Vagina (tissue), 2 donors: Measurements from ENCODE around the gene ATP8B3. TPM values are rescaled to one million over a fixed set of nuclear protein-coding genes. Genes with fewer than 3 reads are reported as not detected.

Source experiments
- DNase-seq, 2 donors: peaks; one replicate each; pipeline ENCODE4 v3.0.0-alpha.2; 2017; ENCODE audit errors: extremely low spot score in 2 of 2
- H3K27ac ChIP-seq: fragments of 200-600 bp; sonication (generic); one replicate; pipeline ENCODE4 v1.5.1; 2019
- H3K27me3 ChIP-seq: fragments of 200-600 bp; sonication (generic); one replicate; pipeline ENCODE4 v1.5.1; 2019
- H3K36me3 ChIP-seq, 2 donors: fragments of 200-600 bp; sonication (generic); one replicate each; pipeline ENCODE4 v1.5.1; 2017 to 2019
- H3K4me1 ChIP-seq: fragments of 200-600 bp; sonication (generic); one replicate; pipeline ENCODE4 v1.5.1; 2019
- H3K4me3 ChIP-seq, 2 donors: fragments of 200-600 bp; sonication (generic); 1 replicate in 1 of 2; 2 replicates in 1 of 2; pipeline ENCODE4 v1.5.1; 2016 to 2019
- H3K9me3 ChIP-seq: fragments of 200-600 bp; sonication (generic); one replicate; pipeline ENCODE4 v1.5.1; 2019
- POLR2A ChIP-seq, 2 donors: fragments of 450-650 bp; IDR thresholded peaks; one replicate each; pipeline ENCODE4 v1.6.1; 2017; ENCODE audit warnings: antibody characterized with exemption in 2 of 2, mild to moderate bottlenecking in 2 of 2, moderate library complexity in 2 of 2
- POLR2AphosphoS5 ChIP-seq, 2 donors: sonication (generic); formaldehyde crosslinking; IDR thresholded peaks; one replicate each; pipeline ENCODE4 v1.9.0; 2017; ENCODE audit warnings: antibody characterized with exemption in 2 of 2, mild to moderate bottlenecking in 2 of 2, low read depth in 1 of 2; ENCODE audit not compliant: insufficient read depth in 1 of 2
- intact Hi-C: fragments of 100-400 bp; cut with DNase I; formaldehyde crosslinking; loops from one replicate; pipeline ENCODE4 v1.15.1; 2023
- total RNA-seq: library from RNA; depleted of rRNA; stranded (reverse); fragments of >200 nt; gene quantifications from one replicate; pipeline ENCODE4 v1.2.3, GENCODE V29; 2016
- TF ChIP-seq, protein P1 (sequence below), 3 experiments: fragments of 450-650 bp in 2 of 3; fragments of 200-600 bp in 1 of 3; sonication (generic) in 1 of 3; IDR thresholded peaks; one replicate each; pipeline ENCODE4 v1.5.1; 2017 to 2019; ENCODE audit warnings: antibody characterized with exemption in 3 of 3, mild to moderate bottlenecking in 2 of 3, moderate library complexity in 2 of 3

The ATP8B3 gene
- total RNA-seq, 1 donor from 2014 or later, result 3.2 TPM

DNA sequence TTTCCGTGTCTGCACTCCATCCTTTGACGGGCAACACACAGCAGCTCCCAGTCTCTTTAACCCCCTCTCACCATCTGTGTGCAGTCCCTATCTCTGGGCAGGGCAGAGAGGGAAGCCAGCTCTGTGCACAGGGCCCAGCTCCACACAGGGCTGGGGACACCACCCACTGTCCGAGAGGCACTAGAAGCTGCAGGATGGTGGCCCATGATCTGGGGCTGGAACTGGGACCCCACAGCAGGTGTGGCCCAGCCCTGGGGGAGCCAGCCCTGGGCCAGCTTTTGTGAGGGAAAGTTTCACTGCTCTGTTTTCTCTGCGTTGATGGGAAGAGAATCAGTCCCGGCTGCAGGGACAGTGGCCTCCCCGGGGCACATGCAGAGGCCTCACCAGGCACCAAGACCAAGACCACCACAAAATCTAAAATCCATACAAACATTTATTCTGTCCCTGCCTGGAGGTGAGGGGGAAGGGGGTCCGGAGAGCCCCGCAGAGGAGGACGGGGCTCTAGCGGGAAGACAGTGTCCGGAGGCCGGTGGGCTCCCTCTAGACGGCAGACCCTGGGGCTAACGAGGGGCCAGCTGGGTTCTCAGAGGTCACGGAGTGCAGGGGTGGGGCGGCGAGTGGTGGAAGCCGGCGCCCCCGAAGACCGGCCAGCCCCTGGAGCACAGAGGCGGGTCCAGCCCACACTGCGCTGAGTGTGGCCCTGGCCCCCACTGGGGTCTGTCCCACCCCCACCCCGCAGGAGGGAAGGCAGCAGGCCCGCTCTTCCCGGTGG lies 2.9 kb upstream of the ATP8B3 start:
- DNase-seq, result no peak
- intact Hi-C loops, result no loop called here
- no peak for TF ChIP-seq POLR2AphosphoS5 (IDR thresholded peaks at IDR 0.05; ENCODE audit: insufficient read depth in 1 of 2, low read depth in 1 of 2)
- TF ChIP-seq, protein P1, sequence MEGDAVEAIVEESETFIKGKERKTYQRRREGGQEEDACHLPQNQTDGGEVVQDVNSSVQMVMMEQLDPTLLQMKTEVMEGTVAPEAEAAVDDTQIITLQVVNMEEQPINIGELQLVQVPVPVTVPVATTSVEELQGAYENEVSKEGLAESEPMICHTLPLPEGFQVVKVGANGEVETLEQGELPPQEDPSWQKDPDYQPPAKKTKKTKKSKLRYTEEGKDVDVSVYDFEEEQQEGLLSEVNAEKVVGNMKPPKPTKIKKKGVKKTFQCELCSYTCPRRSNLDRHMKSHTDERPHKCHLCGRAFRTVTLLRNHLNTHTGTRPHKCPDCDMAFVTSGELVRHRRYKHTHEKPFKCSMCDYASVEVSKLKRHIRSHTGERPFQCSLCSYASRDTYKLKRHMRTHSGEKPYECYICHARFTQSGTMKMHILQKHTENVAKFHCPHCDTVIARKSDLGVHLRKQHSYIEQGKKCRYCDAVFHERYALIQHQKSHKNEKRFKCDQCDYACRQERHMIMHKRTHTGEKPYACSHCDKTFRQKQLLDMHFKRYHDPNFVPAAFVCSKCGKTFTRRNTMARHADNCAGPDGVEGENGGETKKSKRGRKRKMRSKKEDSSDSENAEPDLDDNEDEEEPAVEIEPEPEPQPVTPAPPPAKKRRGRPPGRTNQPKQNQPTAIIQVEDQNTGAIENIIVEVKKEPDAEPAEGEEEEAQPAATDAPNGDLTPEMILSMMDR (IDR thresholded peaks at IDR 0.05), result no peak
- no peak for TF ChIP-seq POLR2A (IDR thresholded peaks at IDR 0.05)

DNA sequence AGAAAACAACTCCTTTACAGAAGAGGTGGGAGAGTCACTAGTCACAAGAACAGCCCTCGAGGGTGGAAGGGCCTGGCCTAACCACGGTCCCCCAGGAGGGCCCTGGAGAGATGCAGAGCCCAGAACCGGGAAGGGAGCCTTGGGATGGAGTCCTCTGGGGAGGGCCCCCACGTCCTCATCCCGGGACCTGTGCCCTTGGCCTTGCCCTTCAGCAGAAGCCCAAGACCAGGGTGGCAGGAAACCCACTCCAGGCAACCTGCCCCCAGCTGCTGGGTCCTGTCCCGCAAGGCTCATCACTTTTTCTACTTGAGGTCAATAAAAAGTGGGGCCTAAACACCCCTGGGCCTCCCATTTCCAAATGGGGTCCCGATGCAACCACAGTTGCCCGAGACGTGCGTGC lies 2.3 kb upstream of the ATP8B3 start:
- intact Hi-C loops, result no loop called here
- Histone ChIP-seq H3K36me3 (peaks cover 0 to 50% of the 10 kb centered on the region in 2 donors), H3K4me3 (no peak overlapping the region), H3K27me3 (no peaks in the 10 kb centered on the region), H3K27ac (no peak overlapping the region), H3K4me1 (peaks cover 26% of the 10 kb centered on the region), H3K9me3 (no peaks in the 10 kb centered on the region)
- no peak for TF ChIP-seq POLR2AphosphoS5 (IDR thresholded peaks at IDR 0.05; ENCODE audit: insufficient read depth in 1 of 2, low read depth in 1 of 2)
- no peak for TF ChIP-seq POLR2A (IDR thresholded peaks at IDR 0.05)
- TF ChIP-seq, protein P1 (IDR thresholded peaks at IDR 0.05), result no peak
- DNase-seq, result no peak

More for the DNA sequence above, 2.9 kb upstream of the ATP8B3 start:
- no peak overlapping the region for H3K27ac ChIP-seq
- H3K4me3 ChIP-seq, result no peak overlapping the region
- H3K36me3 ChIP-seq, result peaks cover 0 to 56% of the 10 kb centered on the region in 2 donors
- H3K9me3 ChIP-seq, result no peaks in the 10 kb centered on the region
- H3K4me1 ChIP-seq, result peaks cover 26% of the 10 kb centered on the region
- H3K27me3 ChIP-seq, result no peaks in the 10 kb centered on the region

DNA sequence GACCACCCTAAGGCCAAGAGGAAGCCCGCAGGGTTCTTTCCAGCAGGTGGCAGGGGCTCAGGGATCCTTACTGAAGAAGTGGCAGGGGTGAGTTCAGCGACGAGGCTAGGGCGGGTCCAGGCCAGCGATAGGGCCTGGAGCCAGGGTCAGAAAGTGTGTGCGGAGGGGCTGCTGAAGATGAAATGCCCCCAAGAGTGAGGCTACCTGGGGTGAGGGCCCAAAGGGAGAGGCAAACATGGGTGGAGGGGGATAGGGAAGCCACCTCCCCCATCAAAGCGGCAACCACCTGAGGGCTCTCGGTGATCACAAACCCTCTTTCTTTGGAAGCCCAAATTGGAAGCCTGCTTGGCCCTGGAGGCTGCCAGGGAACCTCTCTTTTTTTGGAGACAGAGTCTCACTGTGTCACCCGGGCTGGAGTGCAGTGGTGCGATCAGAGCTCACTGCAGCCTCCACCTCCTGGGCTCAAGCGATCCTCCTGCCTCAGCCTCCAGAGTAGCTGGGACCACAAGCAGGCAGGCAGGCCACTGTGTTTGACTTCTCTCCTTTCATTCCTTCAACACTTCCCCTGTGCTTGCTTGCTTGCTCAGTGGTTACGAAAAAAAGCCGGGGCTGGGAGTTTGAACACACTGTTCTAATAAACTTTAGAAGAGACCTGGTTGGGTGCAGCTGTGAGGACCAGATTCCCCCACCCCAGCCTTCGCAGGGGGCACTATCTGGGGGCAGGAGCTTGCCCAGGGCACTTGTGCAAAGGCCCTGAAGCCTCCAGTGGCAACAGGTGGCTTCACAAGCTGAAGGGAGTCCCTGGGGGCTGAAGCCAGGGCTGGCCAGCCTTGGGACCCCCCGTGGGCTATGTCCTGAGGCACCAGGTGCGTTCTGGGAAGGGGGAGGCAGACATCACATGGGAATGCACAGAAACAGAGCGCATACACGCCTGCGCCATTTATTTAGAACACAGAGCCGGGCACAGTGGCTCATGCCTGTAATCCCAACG lies 1.4 kb upstream of the ATP8B3 start:
- peaks cover 26% of the 10 kb centered on the region for H3K4me1 ChIP-seq
- H3K27ac ChIP-seq, result peak overlapping the region; percentile 86
- intact Hi-C loops, result no loop called here
- H3K4me3 ChIP-seq, result peak overlapping the region; percentile 50 to 52
- no peak for DNase-seq
- H3K9me3 ChIP-seq, result no peaks in the 10 kb centered on the region
- H3K27me3 ChIP-seq, result no peaks in the 10 kb centered on the region
- peaks cover 0 to 41% of the 10 kb centered on the region in 2 donors for H3K36me3 ChIP-seq
- TF ChIP-seq POLR2A (IDR thresholded peaks at IDR 0.05) (no peak), POLR2AphosphoS5 (IDR thresholded peaks at IDR 0.05; ENCODE audit: insufficient read depth in 1 of 2, low read depth in 1 of 2) (no peak)
- TF ChIP-seq, protein P1 (IDR thresholded peaks at IDR 0.05), result no peak

DNA sequence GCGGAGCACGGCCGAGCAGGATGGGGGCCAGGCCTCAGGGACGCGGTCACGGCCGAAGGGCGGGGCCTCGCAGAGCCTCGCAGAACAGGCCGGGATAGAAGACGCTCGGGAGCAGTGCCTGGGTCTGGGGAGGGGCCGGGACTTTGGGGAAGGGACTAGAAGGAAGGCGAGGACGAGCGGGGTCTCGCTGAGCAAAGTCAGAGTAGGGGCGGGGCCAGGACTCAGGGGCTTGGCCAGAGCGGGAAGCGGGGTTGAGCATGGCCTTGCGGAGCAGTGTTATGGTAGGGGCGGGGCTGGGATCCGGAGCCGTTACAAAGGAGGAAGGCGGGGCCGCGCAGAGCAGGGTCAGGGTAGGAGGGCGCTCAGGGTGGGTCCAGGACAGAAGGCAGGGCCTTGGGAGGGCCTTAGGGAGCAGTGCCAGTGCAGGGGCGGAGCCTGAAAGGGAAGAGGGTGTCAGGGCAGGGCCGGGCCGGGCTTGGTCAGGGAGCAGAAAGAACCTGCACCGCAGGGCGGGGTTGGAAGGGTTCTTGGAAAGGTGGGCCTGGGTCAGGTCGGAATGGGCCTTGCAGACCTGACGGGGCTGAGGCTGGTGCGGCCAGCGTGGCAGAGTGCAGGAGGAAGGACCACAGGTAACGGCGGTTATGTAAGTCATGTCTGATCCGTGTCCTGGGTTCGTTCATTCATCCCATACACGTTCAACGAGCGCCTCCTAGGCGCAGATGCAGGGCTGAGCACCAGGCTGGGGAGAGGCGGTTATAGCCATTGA lies 533 bp upstream of the ATP8B3 start:
- no peaks in the 10 kb centered on the region for H3K27me3 ChIP-seq
- peaks cover 0 to 32% of the 10 kb centered on the region in 2 donors for H3K36me3 ChIP-seq
- peak; percentile 47 to 74 for TF ChIP-seq POLR2AphosphoS5 (IDR thresholded peaks at IDR 0.05; ENCODE audit: insufficient read depth in 1 of 2, low read depth in 1 of 2)
- no peak for TF ChIP-seq POLR2A (IDR thresholded peaks at IDR 0.05)
- TF ChIP-seq, protein P1 (IDR thresholded peaks at IDR 0.05), result peak in 1 of 3 experiments; percentile 39
- H3K27ac ChIP-seq, result peak overlapping the region; percentile 86
- peak overlapping the region; percentile 50 to 52 for H3K4me3 ChIP-seq
- H3K9me3 ChIP-seq, result no peaks in the 10 kb centered on the region
- peak in 1 of 2 donors; percentile 92 for DNase-seq
- intact Hi-C loops, result no loop called here
- peaks cover 26% of the 10 kb centered on the region for H3K4me1 ChIP-seq
